GM21717 (cell line): Measurements from ENCODE around the gene HTRA3.

Source experiments
- ATAC-seq: cut with Tn5 transposase; IDR thresholded peaks from one replicate; pipeline ENCODE4 v1.9.1; 2021; ENCODE audit warnings: mild to moderate bottlenecking, moderate library complexity; ENCODE audit not compliant: unreplicated experiment

HTRA3 gene

DNA sequence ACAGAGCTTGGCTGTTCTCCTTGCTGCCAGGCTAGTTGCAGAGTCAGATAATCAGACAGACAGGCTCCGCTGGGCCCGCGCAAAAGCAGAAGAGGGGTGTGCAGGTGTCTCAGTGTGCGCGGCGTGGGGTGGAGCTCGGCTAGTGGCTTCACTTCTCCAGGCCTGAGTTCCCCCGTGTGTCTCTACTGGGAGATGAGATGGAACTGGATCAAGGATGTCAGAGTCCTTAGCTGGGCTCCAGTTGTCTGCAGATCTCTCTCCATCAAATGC, 21.1 kb downstream of the HTRA3 start:
- ATAC-seq = no peak

DNA sequence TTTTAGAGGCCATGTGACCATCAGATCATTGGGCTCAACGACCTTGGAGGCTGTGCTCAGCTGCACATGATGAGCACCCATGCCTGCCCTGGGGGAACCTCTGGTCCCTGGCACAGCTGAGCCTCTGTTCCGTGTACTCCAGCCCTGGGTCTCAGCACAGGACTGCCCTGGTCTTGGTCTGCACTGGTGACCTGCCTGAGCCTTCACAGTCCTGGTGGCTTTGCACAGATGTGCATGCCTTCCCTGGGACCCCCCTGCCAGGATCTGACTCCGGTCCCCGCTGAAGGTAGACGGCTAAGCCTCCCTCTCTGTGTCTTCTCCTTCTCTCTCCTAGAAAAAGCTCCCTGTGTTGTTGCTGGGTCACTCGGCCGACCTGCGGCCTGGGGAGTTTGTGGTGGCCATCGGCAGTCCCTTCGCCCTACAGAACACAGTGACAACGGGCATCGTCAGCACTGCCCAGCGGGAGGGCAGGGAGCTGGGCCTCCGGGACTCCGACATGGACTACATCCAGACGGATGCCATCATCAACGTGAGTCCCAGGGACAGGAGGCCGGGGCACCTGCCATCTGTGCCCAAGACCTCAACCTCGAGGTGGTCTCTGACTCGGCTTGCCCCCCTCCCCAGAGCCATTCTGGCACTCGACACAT, 21.6 kb downstream of the HTRA3 start:
- no peak for ATAC-seq

DNA sequence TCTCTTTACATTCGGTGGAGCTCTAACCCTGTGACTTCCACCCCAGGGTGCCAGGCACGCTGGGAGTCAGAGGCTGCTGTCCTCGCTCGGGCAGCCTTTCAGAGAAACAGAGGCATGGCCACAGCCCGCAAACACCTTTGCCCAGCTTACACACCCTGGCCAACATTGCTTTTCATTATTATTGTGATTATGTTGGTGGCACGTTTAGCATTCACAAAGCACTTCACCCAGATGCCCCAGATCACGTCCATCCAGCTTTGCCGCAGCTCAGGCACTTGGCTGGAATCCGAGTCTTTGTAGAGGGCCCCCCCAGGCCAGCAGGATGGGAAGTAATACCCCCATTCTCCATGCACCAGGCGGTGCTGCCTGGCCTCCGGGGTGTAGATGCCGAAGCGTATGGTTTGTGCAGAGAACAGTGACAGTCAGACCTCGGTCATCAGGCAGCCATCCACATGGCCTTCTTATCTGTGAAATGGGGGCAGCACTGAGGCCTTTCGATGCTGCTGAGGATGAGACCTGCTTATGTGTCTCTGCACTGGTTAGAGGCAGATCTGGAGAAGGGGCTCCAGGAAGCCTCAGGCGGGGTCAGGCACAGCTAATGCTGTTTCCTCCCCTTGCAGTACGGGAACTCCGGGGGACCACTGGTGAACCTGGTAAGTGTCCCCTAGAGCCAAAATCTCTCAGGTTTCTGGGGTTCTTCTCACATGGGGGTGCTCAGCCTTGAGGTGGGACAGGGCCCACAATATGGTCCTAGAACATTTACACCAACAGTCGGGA, 22.3 kb downstream of the HTRA3 start:
- no peak for ATAC-seq

GRCh38 chr4:8292478-8293107, 23.0 kb downstream of the HTRA3 start:
- no peak for ATAC-seq

- no peak for ATAC-seq
Measured at GRCh38 chr4:8293131-8293975, 23.8 kb downstream of the HTRA3 start.

DNA sequence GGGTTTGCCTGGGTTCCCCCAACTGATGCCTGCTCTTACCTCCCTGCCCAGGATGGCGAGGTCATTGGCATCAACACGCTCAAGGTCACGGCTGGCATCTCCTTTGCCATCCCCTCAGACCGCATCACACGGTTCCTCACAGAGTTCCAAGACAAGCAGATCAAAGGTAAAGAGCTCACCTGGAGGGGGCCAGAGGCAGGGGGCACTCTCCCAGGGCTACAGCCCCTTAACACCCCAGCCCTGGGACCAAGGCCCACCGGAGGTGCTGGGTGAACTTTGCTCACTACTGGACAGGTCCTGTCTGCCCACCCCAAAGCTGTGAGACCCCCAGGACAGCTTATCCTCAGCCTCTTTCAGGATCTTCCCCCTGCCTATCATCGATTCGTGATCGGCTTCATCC, 24.5 kb downstream of the HTRA3 start:
- no peak for ATAC-seq

DNA sequence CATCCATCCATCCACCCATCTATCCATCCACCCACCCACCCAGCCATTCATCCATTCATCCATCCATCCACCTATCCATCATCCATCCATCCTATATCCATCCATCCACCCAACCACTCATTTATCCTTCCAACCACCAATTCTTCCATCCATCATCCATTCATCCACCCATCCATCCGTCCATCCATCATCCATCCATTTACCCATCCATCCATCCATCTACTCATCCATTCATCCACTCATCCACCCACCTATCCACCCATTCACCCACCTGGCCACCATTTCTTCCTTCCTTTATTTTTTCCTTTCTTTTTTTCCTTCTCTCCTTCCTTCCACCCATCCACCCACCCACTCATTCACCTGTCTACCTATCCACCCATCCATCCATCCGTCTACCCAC, 25.2 kb downstream of the HTRA3 start:
- ATAC-seq = no peak

DNA sequence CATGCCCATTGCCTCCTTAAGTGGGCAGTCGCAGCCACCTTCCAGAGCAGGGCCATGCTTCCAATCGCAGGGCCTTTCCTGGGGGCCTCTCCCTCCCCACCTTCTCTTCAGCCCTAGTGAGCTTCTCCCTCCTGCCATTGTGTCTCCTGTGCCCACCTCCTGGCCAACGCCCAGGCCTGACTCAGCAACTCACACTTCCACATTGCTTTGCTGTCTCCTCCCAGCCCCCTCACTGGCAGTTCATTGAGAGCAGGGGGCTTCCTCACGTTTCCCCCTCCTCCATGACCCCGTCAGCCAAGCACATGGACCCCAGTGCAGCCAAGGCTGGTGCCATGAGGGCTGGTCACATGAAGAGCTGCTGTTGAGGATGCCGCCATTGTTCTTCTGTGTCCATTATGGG, 25.9 kb downstream of the HTRA3 start:
- ATAC-seq = no peak

- no peak for ATAC-seq
Measured at GRCh38 chr4:8296491-8296890, 26.9 kb downstream of the HTRA3 start.

DNA sequence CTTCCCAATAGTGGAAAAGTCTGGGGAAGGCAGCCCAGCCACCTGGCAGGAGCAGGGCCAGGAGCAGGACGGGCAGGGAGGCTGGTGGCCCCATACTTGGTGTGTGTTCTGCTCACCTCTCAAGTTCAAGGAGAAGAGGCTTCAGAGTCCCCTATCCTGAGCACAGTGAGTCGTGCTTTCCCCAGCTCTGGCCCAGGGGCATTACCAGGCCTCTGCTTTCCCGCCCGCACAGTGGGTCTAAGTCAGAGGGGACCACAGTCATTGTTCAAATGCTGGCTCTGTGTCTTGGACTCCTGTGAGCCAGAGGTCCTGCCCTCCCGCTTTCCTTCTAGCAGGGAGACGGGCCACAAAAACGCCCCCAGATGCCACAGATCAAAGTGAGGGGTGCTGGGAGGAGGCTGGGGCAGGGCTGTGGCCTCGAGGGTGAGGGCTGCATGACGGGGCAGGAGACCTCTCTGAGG, 27.6 kb downstream of the HTRA3 start:
- no peak for ATAC-seq

DNA sequence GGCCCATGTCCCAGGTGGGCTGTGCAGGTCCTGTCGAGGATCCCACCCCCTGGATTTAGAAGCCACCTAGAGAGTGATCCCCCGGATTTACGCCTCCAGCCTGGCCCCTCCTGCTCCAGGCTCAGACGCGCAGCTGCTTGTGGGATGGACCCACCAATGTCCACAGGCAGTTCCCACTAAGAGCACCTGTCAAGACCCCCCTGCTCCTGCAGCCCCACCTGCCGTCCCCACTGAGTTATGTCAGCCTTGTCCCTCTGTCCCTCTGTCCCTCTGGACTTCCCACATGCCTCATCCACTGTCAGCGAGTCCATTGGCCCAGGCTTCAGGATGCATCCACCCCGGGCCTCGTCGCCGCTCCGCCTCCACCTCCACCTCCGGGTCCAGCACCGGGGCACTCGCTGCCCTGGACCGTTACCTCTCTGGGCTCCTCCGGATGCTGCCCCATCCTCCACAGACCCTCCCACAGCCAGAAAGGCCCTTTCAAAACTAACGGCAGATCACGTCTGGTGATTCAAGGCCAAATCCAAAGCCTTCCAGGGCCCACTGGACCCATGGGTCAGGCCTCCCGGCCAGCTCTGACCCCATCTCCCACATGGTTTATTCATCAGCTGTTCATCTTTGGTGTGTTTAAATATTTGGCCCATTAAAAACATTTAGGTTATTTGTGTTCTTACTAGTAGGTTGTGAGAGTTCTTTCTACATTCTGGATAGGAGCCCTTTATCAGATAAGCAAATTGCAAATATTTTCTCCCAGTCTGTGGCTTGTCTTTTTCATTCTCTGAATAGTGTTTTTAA, 28.3 kb downstream of the HTRA3 start:
- ATAC-seq = no peak

DNA sequence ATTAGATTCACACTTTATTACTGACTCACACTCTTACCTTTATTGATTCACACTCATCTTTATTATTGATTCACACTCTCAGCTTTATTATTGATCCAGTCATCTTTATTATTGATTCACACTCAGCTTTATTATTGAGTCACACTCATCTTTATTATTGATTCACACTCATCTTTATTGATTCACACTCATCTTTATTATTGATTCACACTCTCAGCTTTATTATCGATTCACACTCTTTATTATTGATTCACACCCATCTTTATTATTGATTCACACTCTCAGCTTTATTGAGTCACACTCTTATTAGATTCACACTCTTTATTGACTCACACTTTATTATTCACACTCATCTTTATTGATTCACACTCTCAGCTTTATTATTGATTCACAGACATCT, 31.3 kb downstream of the HTRA3 start:
- ATAC-seq = no peak

GRCh38 chr4:8301851-8302730, 32.5 kb downstream of the HTRA3 start:
- ATAC-seq = no peak

DNA sequence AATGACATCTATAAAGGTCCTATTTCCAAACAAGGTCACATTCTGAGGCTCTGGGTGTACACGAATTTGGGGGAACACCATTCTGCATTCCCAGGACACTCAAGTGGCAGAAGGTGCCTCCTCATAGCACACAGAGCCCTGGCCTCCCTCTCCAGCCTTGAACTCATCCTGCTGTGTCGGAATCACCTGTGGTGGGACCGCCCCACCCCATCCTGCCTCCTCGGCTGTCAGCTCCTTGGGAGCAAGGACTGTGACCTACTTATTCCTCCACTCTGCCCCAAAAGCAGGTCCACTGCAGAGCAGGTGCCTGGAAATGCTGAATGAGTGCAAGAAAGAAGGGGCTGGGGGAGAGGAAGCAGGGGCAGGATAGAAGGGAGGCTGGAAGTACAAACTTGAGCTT, 33.5 kb downstream of the HTRA3 start:
- ATAC-seq = no peak

- ATAC-seq = no peak
Measured at GRCh38 chr4:8303485-8304281, 34.1 kb downstream of the HTRA3 start.

- ATAC-seq = no peak
Measured at GRCh38 chr4:8304827-8305695, 35.5 kb downstream of the HTRA3 start.

- ATAC-seq = no peak
Measured at GRCh38 chr4:8305851-8306471, 36.4 kb downstream of the HTRA3 start.
